IMR-90 (cell line): Measurements from ENCODE around the gene NKTR. TPM values are rescaled to one million over a fixed set of nuclear protein-coding genes. Genes with fewer than 3 reads are reported as not detected.

Experiments used
- ATAC-seq: fragments of 200-7000 bp; cut with Tn5 transposase; 2 replicates; pipeline ENCODE4 v1.9.1; 2020; ENCODE audit warnings: low read depth, mild to moderate bottlenecking, moderate library complexity
- BruUV-seq: library from RNA; stranded (reverse); fragments of 400-500 nt; replicated peaks from 2 replicates; lab custom pipeline; 2021; lab: Mats Ljungman, UMichigan
- CTCF ChIA-PET: fragments of 300-600 bp; formaldehyde crosslinking; extraction: SDS; loops from one replicate; lab custom pipeline; 2021; ENCODE audit warnings: antibody characterized with exemption; lab: Yijun Ruan, JAX
- POLR2A ChIA-PET: fragments of 300-600 bp; sonication (Branson Sonifier 250); formaldehyde crosslinking; loops from one replicate; lab custom pipeline; 2022; ENCODE audit warnings: antibody characterized with exemption; ENCODE audit not compliant: unreplicated experiment; lab: Charles Lee
- DNase-seq: peaks from one replicate; pipeline ENCODE4 v3.0.0; 2013
- H2AFZ ChIP-seq: replicated peaks from 2 replicates; pipeline ENCODE3; 2013; ENCODE audit warnings: low read length, mild to moderate bottlenecking; ENCODE audit not compliant: poor library complexity
- H2AK5ac ChIP-seq: 2 replicates; pipeline ENCODE4 v1.6.1; 2013; ENCODE audit warnings: low read depth, low read length, inconsistent platforms
- H2AK9ac ChIP-seq: replicated peaks from 2 replicates; pipeline ENCODE3; 2013; ENCODE audit warnings: mild to moderate bottlenecking, low read depth, low read length, moderate library complexity; ENCODE audit not compliant: poor library complexity
- H2BK120ac ChIP-seq: 2 replicates; pipeline ENCODE4 v1.6.1; 2013; ENCODE audit warnings: low read depth, low read length, inconsistent platforms
- H2BK15ac ChIP-seq: 3 replicates; pipeline ENCODE4 v1.6.1; 2013; ENCODE audit warnings: low read depth, low read length, inconsistent platforms
- H2BK20ac ChIP-seq: 2 replicates; pipeline ENCODE4 v1.6.1; 2013; ENCODE audit warnings: low read depth, mild to moderate bottlenecking, inconsistent platforms, low read length, moderate library complexity
- H2BK5ac ChIP-seq: 2 replicates; pipeline ENCODE4 v1.6.1; 2013; ENCODE audit warnings: mild to moderate bottlenecking, low read depth, low read length, inconsistent platforms; ENCODE audit not compliant: poor library complexity, severe bottlenecking
- H3K14ac ChIP-seq: replicated peaks from 2 replicates; pipeline ENCODE4 v1.6.1; 2013; ENCODE audit warnings: low read depth, low read length, inconsistent platforms
- H3K18ac ChIP-seq: 2 replicates; pipeline ENCODE4 v1.6.1; 2013; ENCODE audit warnings: low read depth, low read length, control low read depth
- H3K23ac ChIP-seq: 2 replicates; pipeline ENCODE4 v1.6.1; 2013; ENCODE audit warnings: low read depth, low read length, inconsistent platforms
- H3K27ac ChIP-seq: 2 replicates; pipeline ENCODE4 v1.5.1; 2013; ENCODE audit warnings: mild to moderate bottlenecking, control low read depth, low read length; ENCODE audit not compliant: insufficient read depth
- H3K27me3 ChIP-seq: 2 replicates; pipeline ENCODE4 v1.6.1; 2013; ENCODE audit warnings: low read length; ENCODE audit not compliant: control insufficient read depth, insufficient read depth
- H3K36me3 ChIP-seq: 2 replicates; pipeline ENCODE4 v1.6.1; 2013; ENCODE audit warnings: low read length, mixed read lengths; ENCODE audit not compliant: control insufficient read depth, insufficient read depth
- H3K4ac ChIP-seq: 2 replicates; pipeline ENCODE4 v1.6.1; 2013; ENCODE audit warnings: low read depth, low read length, inconsistent platforms
- H3K4me1 ChIP-seq: 2 replicates; pipeline ENCODE4 v1.6.1; 2013; ENCODE audit warnings: low read length, mixed read lengths; ENCODE audit not compliant: control insufficient read depth, insufficient read depth
- H3K4me2 ChIP-seq: 2 replicates; pipeline ENCODE4 v1.6.1; 2013; ENCODE audit warnings: low read depth, mild to moderate bottlenecking, control low read depth, low read length, moderate library complexity
- H3K4me3 ChIP-seq: 2 replicates; pipeline ENCODE4 v1.5.1; 2013; ENCODE audit warnings: low read depth, mild to moderate bottlenecking, control low read depth, low read length, moderate library complexity; ENCODE audit not compliant: insufficient read depth
- H3K56ac ChIP-seq: 2 replicates; pipeline ENCODE4 v1.6.1; 2013; ENCODE audit warnings: low read length, inconsistent platforms; ENCODE audit not compliant: insufficient read depth; ENCODE audit errors: extremely low read depth
- H3K79me1 ChIP-seq, 2 experiments: 2 replicates each; pipeline ENCODE4 v1.6.1; 2013; ENCODE audit warnings: low read length in 2 of 2, inconsistent platforms in 1 of 2, low read depth in 1 of 2
- H3K9ac ChIP-seq: 2 replicates; pipeline ENCODE4 v1.6.1; 2013; ENCODE audit warnings: low read depth, low read length, control low read depth
- H3K9me1 ChIP-seq: 2 replicates; pipeline ENCODE4 v1.6.1; 2013; ENCODE audit warnings: low read length, inconsistent platforms; ENCODE audit not compliant: insufficient read depth
- H3K9me3 ChIP-seq: 2 replicates; pipeline ENCODE4 v1.6.1; 2013; ENCODE audit warnings: low read length; ENCODE audit not compliant: control insufficient read depth, insufficient read depth
- H4K20me1 ChIP-seq: 2 replicates; pipeline ENCODE4 v1.6.1; 2013; ENCODE audit warnings: low read length, inconsistent platforms; ENCODE audit not compliant: insufficient read depth
- H4K5ac ChIP-seq: 2 replicates; pipeline ENCODE4 v1.6.1; 2013; ENCODE audit warnings: mild to moderate bottlenecking, low read depth, low read length, control low read depth
- H4K8ac ChIP-seq, 2 experiments: 2 replicates each; pipeline ENCODE4 v1.6.1; 2013; ENCODE audit warnings: low read depth in 2 of 2, low read length in 2 of 2, control low read depth in 1 of 2, inconsistent platforms in 1 of 2
- H4K91ac ChIP-seq: 2 replicates; pipeline ENCODE4 v1.6.1; 2013; ENCODE audit warnings: low read depth, low read length, inconsistent platforms; ENCODE audit not compliant: insufficient read depth
- CEBPB ChIP-seq: IDR thresholded peaks from 2 replicates; pipeline ENCODE4 v1.6.1; 2012; ENCODE audit warnings: low read depth, low read length, improper control_type of control experiment
- POLR2A ChIP-seq: IDR thresholded peaks from 2 replicates; pipeline ENCODE4 v1.6.1; 2012; ENCODE audit warnings: mild to moderate bottlenecking, low read depth, low read length
- SMC3 ChIP-seq: fragments of 150-350 bp; IDR thresholded peaks from 2 replicates; pipeline ENCODE4 v1.6.1; 2016; ENCODE audit warnings: low read depth, mild to moderate bottlenecking, antibody characterized with exemption, low read length, moderate library complexity
- WGBS, 2 experiments: methylation state at CpG; one replicate each; pipeline versions ENCODE4 v1.1.5 to v1.1.7; 2013; ENCODE audit warnings: missing lambda C conversion rate in 2 of 2; ENCODE audit not compliant: insufficient read length in 1 of 2; ENCODE audit errors: extremely low coverage in 2 of 2; 5-methylcytosine and 5-hydroxymethylcytosine counted together
- dilution Hi-C: fragments of 300-500 bp; cut with HindIII; formaldehyde crosslinking; loops from one replicate; pipeline ENCODE4 v1.14.3; 2018; ENCODE audit warnings: low sequenced_read_pairs; ENCODE audit not compliant: unreplicated experiment
- in situ Hi-C: fragments of 300-500 bp; cut with MboI; formaldehyde crosslinking; loops from 3 replicates; pipeline ENCODE4 v1.14.3; 2019; ENCODE audit warnings: low sequenced_read_pairs, inconsistent platforms, mixed read lengths
- intact Hi-C: fragments of 100-400 bp; cut with micrococcal nuclease; formaldehyde crosslinking; loops from 2 replicates; pipeline ENCODE4 v1.10.0; 2022
- polyA plus RNA-seq, 3 experiments: library from polyadenylated mRNA; depleted of rRNA; stranded (reverse); fragments of >200 nt; gene quantifications; 2 replicates each; pipeline ENCODE4 v1.2.3, GENCODE V29; 2012; ENCODE audit warnings: low replicate concordance in 1 of 3
- total RNA-seq: library from RNA; depleted of rRNA; stranded (reverse); fragments of >200 nt; gene quantifications from 2 replicates; pipeline ENCODE4 v1.2.3, GENCODE V29; 2012

NKTR gene
- total and polyA plus RNA-seq, 2 of the 4 experiments (the other 2 are of a cell fraction), result 24.0 to 30.7 TPM

DNA sequence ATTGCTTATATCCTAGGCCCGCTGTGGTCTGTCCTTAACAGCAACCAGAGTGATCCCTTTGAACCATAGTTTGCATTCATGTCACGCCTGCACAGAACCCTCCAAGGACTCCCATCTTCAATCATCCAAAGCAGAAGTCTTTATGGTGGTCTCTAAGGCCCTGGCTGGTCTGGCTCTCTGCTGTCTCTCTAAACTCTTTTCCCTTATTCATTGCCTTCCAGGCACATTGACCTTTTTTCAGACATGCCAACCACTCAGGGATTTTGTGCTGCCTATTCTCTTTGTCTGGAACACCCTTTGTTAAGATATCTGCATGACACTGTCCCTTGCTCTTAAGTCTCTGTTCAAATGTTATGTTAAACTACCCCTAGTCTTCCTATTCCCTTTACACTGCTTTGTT lies 31.1 kb downstream of the NKTR start:
- no peaks in the 10 kb centered on the region for H3K27me3 ChIP-seq
- no peak overlapping the region for H4K5ac ChIP-seq
- 100% methylated on average over 1 of the region's 2 CpGs; no CpG with 5 or more reads in 1 of the 2 experiments for WGBS, 2 experiments
- DNase-seq, result no peak
- H3K27ac ChIP-seq, result no peak overlapping the region
- in situ Hi-C loops (no loop called here), intact Hi-C loops (no loop called here), dilution Hi-C loops (no loop called here)
- peaks cover 8% of the 10 kb centered on the region for H3K4me1 ChIP-seq
- H2AK9ac ChIP-seq, result no peak overlapping the region
- no peak overlapping the region for H2AFZ ChIP-seq
- H3K4me2 ChIP-seq, result no peak overlapping the region
- BruUV-seq, result no TSS peak
- H2BK120ac ChIP-seq, result no peak overlapping the region
- H4K91ac ChIP-seq, result no peak overlapping the region
- H3K4ac ChIP-seq, result no peak overlapping the region
- no peak overlapping the region for H2AK5ac ChIP-seq
- ATAC-seq, result no peak
- ChIA-PET CTCF (interaction anchor here (0.7 kb wide), 1 partner anchor 82 kb away, joined by 5 read pairs; no protein-coding TSS in a partner anchor), POLR2A (no interaction called here)
- no peak overlapping the region for H2BK15ac ChIP-seq
- H3K9me1 ChIP-seq, result 0 out of 2 replicates have a peak, but pooled peaks cover 3% of the 10 kb centered on the region
- H3K23ac ChIP-seq, result peak overlapping the region; percentile 60; the same call in 1 of the 2 replicates
- H3K4me3 ChIP-seq, result no peak overlapping the region
- no peaks in the 10 kb centered on the region for H3K9me3 ChIP-seq
- no peak overlapping the region for H2BK20ac ChIP-seq
- peaks cover 3% of the 10 kb centered on the region; the same call in 1 of the 2 replicates for H4K20me1 ChIP-seq
- peaks cover 29% of the 10 kb centered on the region for H3K36me3 ChIP-seq
- H3K56ac ChIP-seq, result no peak overlapping the region
- peaks cover 4 to 26% of the 10 kb centered on the region in 2 experiments; a peak in 3 of 4 replicates for H3K79me1 ChIP-seq
- TF ChIP-seq SMC3 (no peak), POLR2A (no peak), CEBPB (no peak)
- H3K18ac ChIP-seq, result no peak overlapping the region
- no peak overlapping the region; the same call in 1 of the 2 replicates for H3K14ac ChIP-seq
- H2BK5ac ChIP-seq, result no peak overlapping the region
- no peak overlapping the region for H4K8ac ChIP-seq
- no peak overlapping the region for H3K9ac ChIP-seq
